ENCODE results near the gene SATB2.

SATB2 gene

DNA sequence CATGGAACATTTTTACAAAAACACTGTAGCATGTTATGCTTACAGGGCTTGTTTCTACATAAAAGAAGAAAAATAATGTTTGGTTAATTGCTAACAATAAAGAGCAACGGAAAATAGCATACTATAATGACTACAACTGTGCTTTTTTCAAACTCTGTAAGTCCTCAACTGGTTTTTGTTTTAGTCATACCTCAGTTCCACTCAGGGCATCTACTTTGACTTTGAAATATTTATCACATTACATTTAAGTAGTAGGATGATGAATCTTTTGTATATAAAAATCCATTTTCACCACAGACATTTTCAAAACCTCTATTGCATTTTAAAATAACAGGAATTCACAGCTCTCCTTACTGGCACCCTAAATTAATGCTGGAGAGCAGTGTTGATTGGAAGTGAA lies 8.3 kb downstream of the SATB2 start:
- Histone ChIP-seq H3K4me1 (ENCODE audit: insufficient read depth, low read length, severe bottlenecking) (peaks cover 100% of the 10 kb centered on the region), H3K27me3 (ENCODE audit: insufficient read depth, low read length) (no peaks in the 10 kb centered on the region), H3K36me3 (ENCODE audit: insufficient read depth, low read length) (no peaks in the 10 kb centered on the region), H3K27ac (ENCODE audit: low read depth, low read length, poor library complexity, severe bottlenecking) (peak overlapping the region; percentile 79), H3F3A (ENCODE audit: insufficient read depth, low read length) (no peaks in the 10 kb centered on the region; the same call in 1 of the 2 replicates), H3K9ac (ENCODE audit: low read length) (peak overlapping the region; percentile 32), H4K20me1 (ENCODE audit: insufficient read depth, low read length) (no peaks in the 10 kb centered on the region), H3K79me2 (ENCODE audit: insufficient read depth, low read length) (peaks cover 29% of the 10 kb centered on the region), H2AFZ (ENCODE audit: low read length) (peak overlapping the region; percentile 37; the same call in 1 of the 2 replicates), H3K9me3 (ENCODE audit: low read length) (no peaks in the 10 kb centered on the region), H3K4me3 (ENCODE audit: low read depth, low read length, poor library complexity, severe bottlenecking) (no peak overlapping the region), H3K4me2 (ENCODE audit: low read length) (peak overlapping the region; percentile 56), H3K9me2 (ENCODE audit: low read depth, low read length) (no peaks in the 10 kb centered on the region)
- TF ChIP-seq EZH2 (IDR thresholded peaks at IDR 0.05; ENCODE audit: borderline replicate concordance, low read length) (no peak), CTCF (IDR thresholded peaks at IDR 0.05; ENCODE audit: low read length) (no peak)

- peak overlapping the region; percentile 53 for H3K9ac ChIP-seq (ENCODE audit: low read length)
- H2AFZ ChIP-seq (ENCODE audit: low read length) = no peak overlapping the region
- H3K4me1 ChIP-seq (ENCODE audit: insufficient read depth, low read length, severe bottlenecking) = peaks cover 94% of the 10 kb centered on the region
- no peaks in the 10 kb centered on the region for H3K27me3 ChIP-seq (ENCODE audit: insufficient read depth, low read length)
- H3K4me3 ChIP-seq (ENCODE audit: low read depth, low read length, poor library complexity, severe bottlenecking) = peak overlapping the region; percentile 41
- no peak for TF ChIP-seq EZH2 (IDR thresholded peaks at IDR 0.05; ENCODE audit: borderline replicate concordance, low read length)
- no peak for TF ChIP-seq CTCF (IDR thresholded peaks at IDR 0.05; ENCODE audit: low read length)
- no peaks in the 10 kb centered on the region for H3K36me3 ChIP-seq (ENCODE audit: insufficient read depth, low read length)
- H3F3A ChIP-seq (ENCODE audit: insufficient read depth, low read length) = no peaks in the 10 kb centered on the region
- peaks cover 6% of the 10 kb centered on the region for H3K79me2 ChIP-seq (ENCODE audit: insufficient read depth, low read length)
- H3K9me3 ChIP-seq (ENCODE audit: low read length) = no peaks in the 10 kb centered on the region
- peak overlapping the region; percentile 62 for H3K4me2 ChIP-seq (ENCODE audit: low read length)
- H3K27ac ChIP-seq (ENCODE audit: low read depth, low read length, poor library complexity, severe bottlenecking) = peak overlapping the region; percentile 79
- no peaks in the 10 kb centered on the region for H3K9me2 ChIP-seq (ENCODE audit: low read depth, low read length)
- H4K20me1 ChIP-seq (ENCODE audit: insufficient read depth, low read length) = no peaks in the 10 kb centered on the region
Observed at GRCh38 chr2:199446996-199447576, 10.7 kb downstream of the SATB2 start.

GRCh38 chr2:199444749-199445148 lies 13.0 kb downstream of the SATB2 start:
- no peaks in the 10 kb centered on the region for H3K9me2 ChIP-seq (ENCODE audit: low read depth, low read length)
- H3F3A ChIP-seq (ENCODE audit: insufficient read depth, low read length) = no peaks in the 10 kb centered on the region
- no peak overlapping the region for H3K4me3 ChIP-seq (ENCODE audit: low read depth, low read length, poor library complexity, severe bottlenecking)
- no peaks in the 10 kb centered on the region for H3K79me2 ChIP-seq (ENCODE audit: insufficient read depth, low read length)
- no peaks in the 10 kb centered on the region for H3K36me3 ChIP-seq (ENCODE audit: insufficient read depth, low read length)
- H3K4me2 ChIP-seq (ENCODE audit: low read length) = peak overlapping the region; percentile 62
- H3K27ac ChIP-seq (ENCODE audit: low read depth, low read length, poor library complexity, severe bottlenecking) = peak overlapping the region; percentile 79
- H3K9ac ChIP-seq (ENCODE audit: low read length) = peak overlapping the region; percentile 12; the same call in 1 of the 2 replicates
- H3K27me3 ChIP-seq (ENCODE audit: insufficient read depth, low read length) = no peaks in the 10 kb centered on the region
- H3K9me3 ChIP-seq (ENCODE audit: low read length) = no peaks in the 10 kb centered on the region
- H4K20me1 ChIP-seq (ENCODE audit: insufficient read depth, low read length) = no peaks in the 10 kb centered on the region
- TF ChIP-seq CTCF (IDR thresholded peaks at IDR 0.05; ENCODE audit: low read length) (no peak), EZH2 (IDR thresholded peaks at IDR 0.05; ENCODE audit: borderline replicate concordance, low read length) (no peak)
- H3K4me1 ChIP-seq (ENCODE audit: insufficient read depth, low read length, severe bottlenecking) = peaks cover 75% of the 10 kb centered on the region
- H2AFZ ChIP-seq (ENCODE audit: low read length) = peak overlapping the region; percentile 80

Measured in OCI-LY1 (cell line).